HL-60/S4 (cell line): ENCODE measurements around the gene ATF3.

Experiments
- in situ Hi-C: fragments of 300-500 bp; cut with MboI; formaldehyde crosslinking; loops from 2 replicates; pipeline ENCODE4 v1.14.3; 2022; ENCODE audit warnings: low sequenced_read_pairs

Gene ATF3

GRCh38 chr1:212586206-212587015 lies 22.1 kb upstream of the ATF3 start:
- in situ Hi-C loops, result no loop called here

- in situ Hi-C loops, result no loop called here
Measured at GRCh38 chr1:212587016-212587887, 21.3 kb upstream of the ATF3 start.

GRCh38 chr1:212587888-212588510 lies 20.6 kb upstream of the ATF3 start:
- in situ Hi-C loops, result no loop called here

GRCh38 chr1:212589446-212589845 lies 19.1 kb upstream of the ATF3 start:
- in situ Hi-C loops, result no loop called here

GRCh38 chr1:212591922-212592321 lies 16.6 kb upstream of the ATF3 start:
- in situ Hi-C loops, result no loop called here

GRCh38 chr1:212593821-212594251 lies 14.7 kb upstream of the ATF3 start:
- in situ Hi-C loops, result no loop called here

GRCh38 chr1:212594640-212595039 lies 13.9 kb upstream of the ATF3 start:
- in situ Hi-C loops, result no loop called here

- in situ Hi-C loops, result no loop called here
Measured at GRCh38 chr1:212595229-212595628, 13.3 kb upstream of the ATF3 start.

- in situ Hi-C loops, result no loop called here
Measured at GRCh38 chr1:212595787-212596714, 12.5 kb upstream of the ATF3 start.

- in situ Hi-C loops, result no loop called here
Measured at GRCh38 chr1:212596798-212597197, 11.8 kb upstream of the ATF3 start.

GRCh38 chr1:212597487-212597886 lies 11.1 kb upstream of the ATF3 start:
- in situ Hi-C loops, result no loop called here

GRCh38 chr1:212600071-212600915 lies 8.3 kb upstream of the ATF3 start:
- in situ Hi-C loops, result no loop called here

- in situ Hi-C loops, result no loop called here
Measured at GRCh38 chr1:212600980-212601379, 7.6 kb upstream of the ATF3 start.

- in situ Hi-C loops, result no loop called here
Measured at GRCh38 chr1:212601524-212601923, 7.0 kb upstream of the ATF3 start.

- in situ Hi-C loops, result no loop called here
Measured at GRCh38 chr1:212605441-212606394, 2.8 kb upstream of the ATF3 start.

- in situ Hi-C loops, result no loop called here
Measured at GRCh38 chr1:212606395-212607205, 2.0 kb upstream of the ATF3 start.

- in situ Hi-C loops, result no loop called here
Measured at GRCh38 chr1:212607206-212607912, 1.2 kb upstream of the ATF3 start.
